GM12801 (cell line): ENCODE measurements around the gene MAN1A1.

Experiments
- TF ChIP-seq, protein P1 (sequence below): IDR thresholded peaks from one replicate; pipeline ENCODE4 v1.5.1; 2011; ENCODE audit warnings: control low read depth; ENCODE audit not compliant: insufficient read length; ENCODE audit errors: extremely low read depth

Gene MAN1A1

DNA sequence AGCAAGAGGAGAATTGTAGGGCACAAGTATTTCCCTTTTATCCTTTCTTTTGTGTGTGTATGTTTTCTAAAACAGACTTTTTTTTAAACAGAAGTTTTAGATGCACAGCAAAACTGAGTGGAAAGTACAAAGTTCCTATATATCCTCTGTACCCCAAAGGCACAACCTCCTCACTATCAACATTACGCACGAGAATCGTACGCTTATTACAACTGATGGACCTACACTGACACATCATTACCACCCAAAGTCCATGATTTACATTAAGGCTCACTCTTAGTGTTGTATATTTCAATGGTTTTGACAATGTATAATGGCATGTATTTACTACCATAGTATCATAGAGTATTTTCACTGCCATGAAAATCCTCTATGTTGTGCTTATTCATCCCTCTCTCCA lies 32.6 kb downstream of the MAN1A1 start:
- TF ChIP-seq, protein P1, sequence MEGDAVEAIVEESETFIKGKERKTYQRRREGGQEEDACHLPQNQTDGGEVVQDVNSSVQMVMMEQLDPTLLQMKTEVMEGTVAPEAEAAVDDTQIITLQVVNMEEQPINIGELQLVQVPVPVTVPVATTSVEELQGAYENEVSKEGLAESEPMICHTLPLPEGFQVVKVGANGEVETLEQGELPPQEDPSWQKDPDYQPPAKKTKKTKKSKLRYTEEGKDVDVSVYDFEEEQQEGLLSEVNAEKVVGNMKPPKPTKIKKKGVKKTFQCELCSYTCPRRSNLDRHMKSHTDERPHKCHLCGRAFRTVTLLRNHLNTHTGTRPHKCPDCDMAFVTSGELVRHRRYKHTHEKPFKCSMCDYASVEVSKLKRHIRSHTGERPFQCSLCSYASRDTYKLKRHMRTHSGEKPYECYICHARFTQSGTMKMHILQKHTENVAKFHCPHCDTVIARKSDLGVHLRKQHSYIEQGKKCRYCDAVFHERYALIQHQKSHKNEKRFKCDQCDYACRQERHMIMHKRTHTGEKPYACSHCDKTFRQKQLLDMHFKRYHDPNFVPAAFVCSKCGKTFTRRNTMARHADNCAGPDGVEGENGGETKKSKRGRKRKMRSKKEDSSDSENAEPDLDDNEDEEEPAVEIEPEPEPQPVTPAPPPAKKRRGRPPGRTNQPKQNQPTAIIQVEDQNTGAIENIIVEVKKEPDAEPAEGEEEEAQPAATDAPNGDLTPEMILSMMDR: no peak

DNA sequence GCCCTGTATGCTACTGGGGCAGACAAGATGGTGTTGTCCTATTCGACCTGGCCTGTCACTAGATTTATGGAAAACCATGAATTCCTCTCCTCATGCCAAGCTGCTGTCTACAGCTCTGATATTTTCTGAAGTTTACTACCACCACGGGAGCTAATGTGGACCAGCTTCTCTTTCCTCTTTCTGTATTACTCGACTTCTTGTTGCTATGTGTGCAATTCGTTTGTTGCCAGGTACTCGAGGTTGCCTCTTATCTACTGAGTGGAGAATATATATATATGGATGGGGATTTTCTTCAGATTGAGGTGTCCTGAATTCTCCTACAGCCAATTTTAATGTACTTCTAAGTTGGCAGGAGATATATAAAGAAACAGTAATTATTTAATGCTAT lies 34.7 kb downstream of the MAN1A1 start:
- TF ChIP-seq, protein P1: no peak

DNA sequence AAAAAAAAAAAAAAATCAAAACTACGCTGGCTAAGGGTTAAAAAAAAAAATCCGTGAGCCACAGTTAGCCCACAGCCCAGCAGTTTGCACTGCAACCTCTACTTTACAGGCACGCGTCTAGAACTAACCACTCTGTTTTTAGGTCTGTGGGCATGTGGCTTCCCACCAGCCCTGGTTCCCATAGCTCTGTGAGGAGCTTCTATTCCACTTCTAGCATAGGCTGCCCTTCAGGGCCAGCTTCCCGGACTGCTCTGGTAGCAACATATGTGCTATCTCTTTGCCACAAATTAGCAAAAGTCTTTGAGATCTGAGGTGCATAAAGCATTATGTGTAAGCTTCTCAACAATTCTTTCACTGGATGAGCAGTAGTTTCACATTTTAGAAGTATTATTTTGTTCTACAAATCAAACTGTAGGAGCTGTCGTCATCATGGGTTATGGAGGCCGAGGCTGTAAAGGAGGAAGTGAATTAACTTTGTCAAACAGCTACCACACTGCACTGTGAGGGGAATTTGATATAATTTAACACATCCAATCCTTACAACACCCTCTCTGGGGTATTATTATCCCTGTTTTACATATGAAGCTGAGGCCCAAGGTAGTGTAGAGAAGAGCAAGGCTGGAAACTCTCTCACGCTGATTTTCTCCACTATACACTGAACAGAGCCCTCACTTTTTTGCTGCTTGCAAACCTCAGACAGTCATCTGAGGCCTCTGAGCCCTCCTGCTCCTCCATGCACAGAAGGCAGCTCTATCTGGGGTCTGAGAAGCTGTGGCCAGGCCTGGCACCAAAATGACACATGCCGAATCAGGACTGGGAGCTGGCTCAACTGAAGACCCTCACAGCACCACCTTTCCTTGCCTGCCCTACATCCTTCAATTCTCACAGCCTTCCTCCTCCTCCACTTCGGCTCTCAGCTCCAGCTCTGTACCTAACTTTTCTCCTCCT lies 35.4 kb downstream of the MAN1A1 start:
- TF ChIP-seq, protein P1: no peak

DNA sequence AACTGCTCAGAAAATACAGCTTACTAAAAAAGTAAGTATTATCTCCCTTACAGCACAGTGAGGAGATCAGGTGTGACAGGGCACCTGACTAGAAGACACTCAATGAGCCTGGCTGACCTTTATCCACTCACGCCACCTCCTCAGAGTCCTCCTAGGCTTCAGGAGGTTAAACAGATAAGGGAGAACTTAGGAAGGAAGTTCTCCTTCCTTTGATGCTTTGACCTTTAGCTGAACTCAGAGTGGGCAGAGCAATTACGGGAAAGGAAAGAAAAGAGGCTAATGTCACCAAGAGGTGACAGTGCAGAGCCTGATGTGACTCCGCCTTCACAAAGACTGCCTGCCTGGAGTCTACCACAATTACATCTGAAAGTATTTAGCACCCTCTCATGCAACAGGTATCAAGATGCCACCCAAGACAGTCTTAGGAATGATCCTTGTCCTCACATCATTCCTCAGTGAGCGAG lies 36.7 kb downstream of the MAN1A1 start:
- TF ChIP-seq, protein P1: no peak

DNA sequence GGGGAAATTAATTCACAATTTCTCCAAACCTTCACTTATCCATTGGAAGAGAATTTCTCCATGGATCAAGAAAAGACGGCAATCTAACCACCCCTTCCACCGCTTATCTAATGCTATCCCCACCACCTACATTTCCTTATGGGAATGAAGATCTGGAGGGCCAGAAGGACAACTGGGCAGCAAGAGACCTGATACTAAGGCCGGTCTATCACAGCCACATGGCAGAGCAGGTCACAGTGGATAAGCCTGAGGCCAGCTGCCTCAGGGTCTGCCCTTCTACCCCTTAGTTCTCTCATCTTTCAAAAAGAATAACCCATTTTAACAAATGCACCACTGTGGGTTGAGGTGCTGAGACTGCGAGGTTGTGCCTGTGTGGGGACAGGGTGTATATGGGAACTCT lies 37.1 kb downstream of the MAN1A1 start:
- TF ChIP-seq, protein P1: no peak

DNA sequence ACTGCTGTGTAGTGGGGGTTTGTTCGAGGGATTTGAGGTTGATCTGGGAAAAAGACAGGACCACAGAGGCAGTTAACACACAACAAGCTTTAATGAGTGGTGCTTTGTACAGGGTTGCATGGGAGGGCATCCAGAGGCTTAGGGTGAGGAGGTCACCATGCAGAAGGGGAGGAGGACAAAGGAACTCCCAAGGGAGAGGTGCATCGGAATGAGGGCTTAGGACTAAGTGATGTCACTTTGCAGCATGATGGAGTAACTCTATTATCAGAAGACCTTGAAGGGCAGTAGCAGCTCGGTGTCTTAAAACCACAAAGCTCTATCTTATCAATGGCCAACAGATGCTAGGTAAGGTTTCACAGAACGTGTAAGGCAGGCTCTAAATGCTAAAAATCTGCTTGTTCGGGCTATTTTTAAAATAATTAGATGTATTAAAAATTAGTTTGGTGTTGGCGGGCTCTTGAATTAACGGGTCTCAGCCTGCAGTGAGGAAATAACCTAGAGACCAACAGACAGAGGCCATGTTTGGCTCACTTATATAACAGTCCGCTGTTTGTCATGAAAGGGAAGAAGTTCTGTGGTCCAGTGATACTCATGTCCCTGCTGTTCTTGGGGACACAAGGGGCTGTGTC lies 37.9 kb downstream of the MAN1A1 start:
- TF ChIP-seq, protein P1: no peak

DNA sequence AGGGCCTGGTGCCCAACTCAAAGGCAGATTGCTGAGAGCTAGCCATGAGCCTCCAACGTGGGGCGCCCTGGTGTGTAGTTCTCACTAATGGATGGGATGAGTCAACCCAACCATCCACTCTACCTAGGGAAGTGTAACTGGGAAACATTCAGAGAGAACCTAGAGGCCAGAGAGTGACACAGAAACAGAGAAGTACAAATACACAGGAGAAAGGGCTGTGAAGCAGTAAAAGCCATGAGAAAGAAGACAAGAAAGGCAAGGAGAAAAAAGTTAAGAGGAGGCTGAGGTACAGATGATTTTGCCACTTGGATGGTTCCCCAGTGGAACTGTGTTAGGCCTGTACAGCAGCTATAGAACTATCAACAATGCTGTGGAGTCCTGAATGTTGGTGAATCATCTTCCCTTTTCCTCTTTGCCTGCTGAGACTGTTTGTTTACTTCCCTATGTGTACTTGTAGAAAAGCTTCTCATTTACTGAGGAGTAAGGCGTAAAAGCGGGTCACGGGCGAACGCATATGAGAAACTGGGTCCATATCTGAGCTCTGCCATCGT lies 39.0 kb downstream of the MAN1A1 start:
- TF ChIP-seq, protein P1: no peak
